ENCODE measurements around the gene TRIM34. TPM values are rescaled to one million over a fixed set of nuclear protein-coding genes. Genes with fewer than 3 reads are reported as not detected.
"Not testable (repeated sequence)": the region's sequence is repeated elsewhere in the genome, so short reads cannot be mapped to it uniquely, and the experiment has no call there.

The TRIM34 gene
- total and polyA plus RNA-seq, 7 donors: 0.48 to 1.3 (median 0.79) TPM

GRCh38 chr11:5596607-5597201, 28.1 kb upstream of the TRIM34 start, which contains the start of gene TRIM6:
Gene TRIM6 (plus strand): TSS chr11:5596637. CDS start chr11:5596898, 261 bp downstream.
- 10 to 15% (median 12%) methylated on average over 18 to 20 of the region's 20 CpGs for WGBS, 3 donors
- Histone ChIP-seq H3K9me3 (no peaks in the 10 kb centered on the region), H3K27me3 (ENCODE audit: insufficient read depth in 3 of 3, low read length in 2 of 3) (peaks cover 0 to 2% (median 0%) of the 10 kb centered on the region in 3 donors), H3K27ac (no peak within 1 kb of the TSS), H3K4me3 (peak within 1 kb of the TSS; percentile 54), H3K4me1 (no peaks in the 10 kb centered on the region), H3K36me3 (ENCODE audit: insufficient read depth in 1 of 2, low read depth in 1 of 2) (no peaks in the 10 kb centered on the region)
- DNase-seq: peak; percentile 55 to 73
- intact Hi-C loops (cut with DNase I): loop anchor here in 1 of 2 donors (5.0 kb wide), 1 partner anchor 211 kb away; the partner anchor contains the start of gene OR52N2
- peak in 1 of 4 donors; percentile 52 for ATAC-seq
- TF ChIP-seq CTCF (IDR thresholded peaks at IDR 0.05): no peak

GRCh38 chr11:5597953-5598352, 26.8 kb upstream of the TRIM34 start:
- no peak overlapping the region for H3K4me3 ChIP-seq

GRCh38 chr11:5600374-5600851, 24.4 kb upstream of the TRIM34 start:
- H3K9me3 ChIP-seq: no peaks in the 10 kb centered on the region
- H3K4me1 ChIP-seq: no peaks in the 10 kb centered on the region
- TF ChIP-seq CTCF (IDR thresholded peaks at IDR 0.05): peak; percentile 49
- H3K27me3 ChIP-seq (ENCODE audit: insufficient read depth in 3 of 3, low read length in 2 of 3): peaks cover 0 to 2% (median 0%) of the 10 kb centered on the region in 3 donors
- WGBS, 3 donors: 34 to 44% (median 39%) methylated on average over 9 of the region's 9 CpGs
- intact Hi-C loops (cut with DNase I): no loop called here
- ATAC-seq (no peak), DNase-seq (peak; percentile 51 to 67)
- no peak overlapping the region for H3K4me3 ChIP-seq
- H3K27ac ChIP-seq: no peak overlapping the region
- H3K36me3 ChIP-seq (ENCODE audit: insufficient read depth in 1 of 2, low read depth in 1 of 2): no peaks in the 10 kb centered on the region

More at GRCh38 chr11:5597953-5598352, 26.8 kb upstream of the TRIM34 start:
- ATAC-seq: no peak
- peaks cover 0 to 2% (median 0%) of the 10 kb centered on the region in 3 donors for H3K27me3 ChIP-seq (ENCODE audit: insufficient read depth in 3 of 3, low read length in 2 of 3)
- TF ChIP-seq CTCF (IDR thresholded peaks at IDR 0.05): no peak
- H3K27ac ChIP-seq: no peak overlapping the region
- no peak for DNase-seq
- WGBS, 3 donors: 45 to 55% (median 46%) methylated on average over 3 of the region's 3 CpGs
- no peaks in the 10 kb centered on the region for H3K4me1 ChIP-seq
- H3K9me3 ChIP-seq: no peaks in the 10 kb centered on the region
- intact Hi-C loops (cut with DNase I): loop anchor here in 1 of 2 donors (5.0 kb wide), 1 partner anchor 209 kb away; the partner anchor contains the start of gene OR52N2
- H3K36me3 ChIP-seq (ENCODE audit: insufficient read depth in 1 of 2, low read depth in 1 of 2): no peaks in the 10 kb centered on the region

- intact Hi-C loops (cut with DNase I); H3K4me3 ChIP-seq; H3K36me3 ChIP-seq (ENCODE audit: insufficient read depth in 1 of 2, low read depth in 1 of 2); DNase-seq; H3K27ac ChIP-seq; H3K4me1 ChIP-seq; H3K9me3 ChIP-seq; ATAC-seq; H3K27me3 ChIP-seq (ENCODE audit: insufficient read depth in 3 of 3, low read length in 2 of 3): not testable (repeated sequence)
- WGBS, 3 donors: 80 to 87% (median 85%) methylated on average over 4 of the region's 4 CpGs
These were observed 22.0 kb upstream of the TRIM34 start for GRCh38 chr11:5602791-5603190.

- TF ChIP-seq CTCF (IDR thresholded peaks at IDR 0.05): no peak
- no peaks in the 10 kb centered on the region for H3K4me1 ChIP-seq
- no peaks in the 10 kb centered on the region for H3K9me3 ChIP-seq
- WGBS, 3 donors: 89 to 92% (median 90%) methylated on average over 8 of the region's 8 CpGs
- intact Hi-C loops (cut with DNase I): no loop called here
- no peak for DNase-seq
- no peak overlapping the region for H3K27ac ChIP-seq
- ATAC-seq: no peak
- peaks cover 0 to 2% of the 10 kb centered on the region in 2 donors for H3K36me3 ChIP-seq (ENCODE audit: insufficient read depth in 1 of 2, low read depth in 1 of 2)
- H3K27me3 ChIP-seq (ENCODE audit: insufficient read depth in 3 of 3, low read length in 2 of 3): no peaks in the 10 kb centered on the region
- H3K4me3 ChIP-seq: no peak overlapping the region
These were observed 21.5 kb upstream of the TRIM34 start for GRCh38 chr11:5603326-5603725.
